C1 segment of cervical spinal cord (tissue), 14 donors: Measurements from ENCODE around the gene HLA-DPA1.
"Not testable (repeated sequence)": the region's sequence is repeated elsewhere in the genome, so short reads cannot be mapped to it uniquely, and the experiment has no call there.

ENCODE experiments used
- DNase-seq, 14 donors: peaks; one replicate each; lab custom pipeline; 2025; lab: John Stamatoyannopoulos, UW

The HLA-DPA1 gene

DNA sequence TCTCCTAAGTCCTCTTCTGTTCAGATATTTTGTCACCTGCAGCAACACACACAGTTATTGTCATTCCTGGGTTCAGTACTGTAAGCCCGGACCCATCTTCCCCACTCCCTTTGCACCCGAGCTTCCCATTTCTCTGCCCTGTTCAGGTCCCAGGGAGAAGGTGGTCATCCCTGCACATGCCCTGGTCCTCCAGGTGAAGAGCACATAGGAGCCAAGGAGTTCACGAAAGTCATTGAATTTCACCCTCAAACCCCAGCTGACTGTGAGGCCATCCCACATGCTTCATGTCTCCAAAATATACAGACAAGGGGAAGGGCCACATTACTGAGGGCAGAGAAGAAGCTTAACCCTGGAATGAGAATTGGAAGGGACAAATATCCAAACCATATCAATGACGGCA lies 8.1 kb downstream of the HLA-DPA1 start:
- no peak for DNase-seq

DNA sequence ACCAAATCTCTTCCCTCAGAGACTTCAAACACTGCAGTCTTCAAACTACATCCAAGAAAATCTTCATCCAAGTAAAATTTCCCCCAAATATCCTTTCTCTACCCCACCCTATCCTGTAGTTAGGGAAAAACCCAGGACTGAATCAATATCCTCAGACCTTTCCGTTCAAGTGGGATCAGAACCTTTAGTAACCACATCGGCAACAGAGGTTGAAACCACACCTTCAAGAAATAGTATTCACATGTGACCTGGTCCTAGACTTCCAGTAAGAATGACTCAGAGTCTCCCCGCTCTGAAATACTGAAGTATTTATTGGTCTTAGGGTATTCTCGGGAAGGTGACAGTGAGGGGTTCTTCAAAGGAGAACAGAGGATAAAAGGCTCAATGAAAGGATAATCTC lies 8.7 kb downstream of the HLA-DPA1 start:
- DNase-seq = no peak

DNA sequence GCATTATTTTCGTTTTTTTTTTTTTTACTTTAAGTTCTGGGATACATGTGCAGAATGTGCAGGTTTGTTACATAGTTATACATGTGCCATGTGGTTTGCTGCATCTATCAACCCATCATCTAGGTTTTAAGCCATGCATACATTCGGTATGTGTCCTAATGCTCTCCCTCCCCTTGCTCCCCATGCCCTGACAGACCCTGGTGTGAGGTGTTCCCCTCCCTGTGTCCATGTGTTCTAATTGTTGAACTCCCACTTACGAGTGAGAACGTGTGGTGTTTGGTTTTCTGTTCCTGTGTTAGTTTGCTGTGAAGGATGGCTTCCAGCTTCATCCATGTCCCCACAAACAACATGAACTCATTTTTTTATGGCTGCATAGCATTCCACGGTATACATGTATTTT lies 10.0 kb downstream of the HLA-DPA1 start:
- DNase-seq = not testable (repeated sequence)

DNA sequence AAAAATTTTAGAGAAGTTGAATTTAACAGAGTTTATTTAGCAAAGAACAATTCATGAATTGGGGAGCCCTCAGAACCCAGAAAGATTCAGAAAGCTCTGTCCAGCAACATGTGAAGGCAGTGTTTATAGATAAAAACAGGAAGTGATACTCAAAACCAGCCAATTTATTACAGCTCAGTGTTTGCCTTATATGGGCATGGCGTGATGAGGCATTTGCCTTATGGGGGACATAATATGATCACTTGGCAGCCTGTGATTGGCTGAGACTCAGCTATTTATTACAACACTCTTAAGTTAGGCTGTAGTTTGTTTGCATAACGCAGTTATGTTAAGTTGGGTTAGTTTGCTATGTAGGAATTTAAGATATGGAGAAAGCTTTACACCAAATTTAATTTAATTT lies 11.5 kb downstream of the HLA-DPA1 start:
- DNase-seq = no peak

DNA sequence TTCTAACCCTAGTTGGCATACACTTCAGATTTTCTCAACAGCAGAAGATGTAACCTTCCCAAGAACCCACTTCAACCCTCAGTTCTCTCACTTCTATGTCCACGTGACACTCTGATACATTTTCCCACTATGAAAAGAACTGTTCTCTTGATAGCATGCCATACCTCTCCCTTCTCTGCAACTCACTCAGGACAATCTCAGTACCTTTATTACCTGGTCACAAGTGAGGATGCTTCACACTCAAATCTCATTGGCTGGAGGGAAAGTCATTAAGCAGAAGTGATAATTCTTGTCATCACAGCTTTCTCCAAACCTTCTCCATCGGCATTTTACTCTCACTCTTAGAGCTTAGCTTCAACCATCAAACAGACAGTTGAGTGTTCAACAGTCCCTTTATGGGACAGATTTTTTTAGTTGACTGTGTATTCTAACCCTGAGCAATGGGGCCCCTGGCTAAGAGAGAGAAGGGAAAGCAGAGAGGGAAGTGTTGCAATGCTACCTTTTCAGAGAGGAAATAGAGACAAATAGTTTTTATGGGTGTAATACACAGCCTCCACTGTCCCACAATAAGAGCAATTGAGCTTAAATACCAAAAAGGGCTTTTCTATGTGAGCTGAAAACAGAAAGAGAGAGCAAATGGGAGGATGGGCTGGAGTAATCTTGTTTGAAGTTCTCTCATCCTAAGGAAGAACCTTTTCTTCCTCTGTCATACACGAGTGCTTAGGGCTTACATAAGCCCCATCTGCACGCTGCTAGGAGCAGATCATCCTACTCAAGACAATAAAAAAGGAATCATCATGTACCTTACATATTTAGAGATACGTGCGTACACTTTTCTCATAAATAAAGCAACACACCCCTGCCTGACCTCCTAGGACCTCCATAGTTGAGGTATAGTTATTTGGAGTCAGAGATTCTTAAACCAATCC lies 16.0 kb downstream of the HLA-DPA1 start:
- no peak for DNase-seq

DNA sequence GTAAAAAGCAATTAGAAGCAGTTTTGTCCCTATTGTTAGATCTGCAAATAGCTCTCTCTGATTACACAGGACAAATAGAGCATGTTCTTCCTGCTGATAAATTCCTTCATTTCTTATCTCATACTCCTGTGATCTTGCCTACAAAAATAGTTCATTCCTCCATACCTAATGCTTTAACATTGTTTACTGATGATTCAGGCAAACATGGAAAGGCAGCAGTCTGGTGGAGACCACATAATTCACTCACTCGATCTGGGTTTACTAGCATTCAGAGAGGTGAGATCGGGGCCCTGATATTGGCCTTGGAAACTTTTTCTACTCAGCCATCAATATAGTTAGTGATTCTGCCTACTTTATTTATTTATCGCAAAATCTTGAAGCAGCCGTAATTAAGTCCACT lies 20.2 kb downstream of the HLA-DPA1 start:
- no peak for DNase-seq

DNA sequence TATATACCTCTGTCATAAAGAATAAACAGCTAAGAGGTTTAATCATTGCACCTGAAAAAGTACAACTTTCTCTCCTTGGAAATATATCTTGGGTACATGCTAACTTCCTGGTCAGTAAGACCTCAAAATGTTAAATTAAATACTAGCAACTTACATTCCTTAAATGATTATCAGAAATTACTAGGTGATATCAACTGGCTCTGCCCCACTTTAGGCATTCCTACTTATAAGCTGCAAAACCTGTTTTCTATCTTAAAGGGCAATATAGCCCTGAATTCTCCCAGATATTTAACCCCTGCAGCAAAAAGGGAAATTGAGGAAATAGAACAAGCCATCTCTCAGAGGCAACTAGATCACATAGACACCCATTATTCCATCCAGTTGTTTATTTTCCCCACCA lies 20.8 kb downstream of the HLA-DPA1 start:
- no peak for DNase-seq

DNA sequence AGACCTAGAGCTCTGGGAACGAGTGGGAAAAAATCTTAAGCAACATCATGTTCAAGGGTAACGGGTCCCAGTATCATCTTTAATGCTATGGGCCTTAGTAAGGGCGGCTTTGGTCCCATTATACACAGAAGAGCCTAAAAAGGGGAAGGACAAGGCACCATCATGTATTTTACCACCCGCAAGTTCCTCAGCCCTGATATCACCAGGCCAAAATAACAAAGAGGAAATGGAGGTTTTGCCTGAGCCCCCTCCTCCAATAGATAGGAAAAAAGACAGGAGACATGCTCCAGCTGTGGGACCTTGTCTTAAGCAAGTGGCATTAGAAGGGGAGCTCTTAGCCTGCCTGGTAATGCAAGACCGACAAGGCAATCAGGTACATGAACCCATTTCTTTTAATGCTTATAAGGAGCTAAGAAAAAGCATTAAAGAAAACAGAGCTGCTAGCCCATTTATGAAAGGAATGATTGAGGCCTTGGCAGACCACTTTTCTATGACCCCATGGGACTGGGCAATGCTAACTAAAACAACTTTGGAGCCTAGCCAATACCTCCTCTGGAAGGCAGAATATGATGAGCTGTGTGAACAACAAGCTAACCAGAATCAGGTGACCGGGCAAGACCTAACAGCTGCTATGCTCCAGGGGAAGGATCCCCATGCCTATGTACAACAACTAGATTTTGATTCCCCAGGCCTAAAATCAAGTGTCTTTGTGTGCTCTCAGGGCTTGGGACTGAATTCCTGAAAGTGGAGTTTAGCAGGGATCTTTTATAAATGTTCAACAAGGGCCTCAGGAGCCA lies 23.2 kb downstream of the HLA-DPA1 start:
- no peak for DNase-seq

DNA sequence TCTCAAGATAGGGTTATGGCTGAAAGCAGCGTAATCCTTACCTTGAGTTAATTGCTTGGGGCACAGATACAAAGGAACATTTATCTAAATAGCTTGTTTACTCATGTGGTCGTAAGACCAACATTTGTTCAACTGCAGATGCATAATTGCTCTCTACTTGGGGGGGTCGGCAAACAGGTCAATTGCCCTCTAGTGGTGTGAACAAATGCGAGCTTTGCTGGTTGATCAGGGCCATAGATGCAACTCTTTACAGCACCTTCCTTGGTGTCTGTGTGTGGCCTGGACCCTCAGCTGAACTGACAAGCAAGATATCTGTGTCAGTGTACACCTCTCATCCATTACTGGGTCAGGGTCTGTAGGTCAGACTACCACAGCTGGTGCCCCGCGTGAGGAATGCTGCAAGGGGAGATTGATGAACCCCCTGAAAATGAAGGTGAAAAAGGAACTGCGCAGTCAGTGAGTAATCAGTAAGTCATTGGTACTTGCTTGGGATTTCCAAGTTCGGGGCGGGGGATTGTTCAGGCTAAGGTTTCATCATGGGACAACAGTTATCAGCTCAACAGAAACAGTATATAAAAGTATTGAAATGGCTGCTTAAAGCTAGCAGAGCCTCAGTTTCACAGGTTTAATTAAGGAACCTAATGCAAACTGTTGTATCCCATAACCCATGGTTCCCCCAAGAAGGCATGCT lies 24.0 kb downstream of the HLA-DPA1 start:
- no peak for DNase-seq

DNA sequence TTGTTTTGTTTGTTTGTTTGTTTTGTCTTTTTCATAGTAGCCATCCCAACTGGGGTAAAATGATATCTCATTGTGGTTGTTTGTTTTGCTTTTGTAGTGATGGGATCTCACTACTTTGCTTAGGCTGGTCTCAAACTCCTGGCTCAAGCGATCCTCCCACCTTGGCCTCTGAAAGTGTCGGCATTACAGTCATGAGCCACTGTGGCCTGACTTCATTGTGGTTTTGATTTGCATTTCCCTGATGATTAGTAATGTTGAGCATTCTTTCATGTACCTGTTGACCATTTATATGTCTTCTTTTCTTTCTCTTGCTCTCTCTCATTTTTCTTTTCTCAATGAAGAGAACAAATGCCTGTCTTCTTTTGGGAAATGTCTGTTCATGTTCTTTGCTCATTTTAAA lies 33.3 kb downstream of the HLA-DPA1 start:
- no peak for DNase-seq

DNA sequence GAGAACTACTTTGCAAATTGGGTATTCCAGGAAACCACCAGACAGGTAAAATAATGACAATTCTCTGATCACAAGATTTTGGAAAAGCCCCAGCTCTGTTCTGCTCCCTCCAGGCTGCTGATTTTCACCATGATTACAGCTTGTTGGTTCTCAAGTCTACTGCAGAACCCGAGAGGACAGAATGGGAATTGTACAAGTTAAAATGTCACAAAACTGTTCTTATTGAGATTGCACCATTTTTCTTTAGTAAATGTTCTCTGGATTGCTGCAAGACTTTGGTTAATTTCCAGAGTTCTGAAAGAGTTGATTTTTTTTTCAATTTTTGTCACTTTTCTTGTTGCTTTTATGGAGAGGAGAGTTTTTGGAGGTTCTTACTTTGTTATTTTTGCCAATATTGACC lies 36.9 kb downstream of the HLA-DPA1 start:
- DNase-seq = no peak

DNA sequence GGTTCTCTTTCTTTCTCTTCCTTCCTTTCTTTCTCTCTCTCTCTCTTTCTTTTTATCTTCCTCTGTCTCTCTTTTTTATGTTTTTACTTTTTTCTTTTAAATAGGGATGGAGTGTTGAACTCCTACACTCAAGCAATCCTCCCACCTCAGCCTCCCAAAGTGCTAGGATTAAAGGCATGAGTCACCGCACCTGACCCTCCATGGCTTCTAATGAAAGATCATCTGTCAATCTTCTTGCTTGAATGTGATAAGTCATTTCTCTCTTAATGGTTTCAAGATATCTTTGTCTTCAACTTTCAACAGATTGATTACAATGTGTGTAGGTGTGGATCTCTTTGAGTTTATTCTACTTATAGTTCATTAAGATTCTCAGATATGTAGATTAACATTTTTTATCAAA lies 38.9 kb downstream of the HLA-DPA1 start:
- DNase-seq = no peak

DNA sequence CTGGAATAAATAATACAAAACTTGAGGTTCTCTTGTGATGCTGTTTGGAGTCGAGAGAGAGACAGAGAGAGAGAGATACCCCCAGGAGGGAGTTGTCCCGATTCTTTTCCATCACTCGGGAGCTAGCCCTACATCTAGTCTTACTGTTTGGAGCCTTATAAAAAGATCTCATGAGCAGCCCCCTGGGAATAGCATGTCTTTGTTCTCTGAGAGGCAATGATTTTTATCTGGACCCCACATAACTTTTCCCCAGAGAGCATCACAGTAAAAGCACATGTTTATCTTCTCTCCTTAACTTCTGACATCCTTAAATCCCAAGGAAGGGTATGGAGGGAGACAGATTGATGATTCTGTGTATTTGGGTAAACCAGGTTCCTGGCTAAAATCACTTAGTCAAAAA lies 43.2 kb downstream of the HLA-DPA1 start:
- DNase-seq = no peak

DNA sequence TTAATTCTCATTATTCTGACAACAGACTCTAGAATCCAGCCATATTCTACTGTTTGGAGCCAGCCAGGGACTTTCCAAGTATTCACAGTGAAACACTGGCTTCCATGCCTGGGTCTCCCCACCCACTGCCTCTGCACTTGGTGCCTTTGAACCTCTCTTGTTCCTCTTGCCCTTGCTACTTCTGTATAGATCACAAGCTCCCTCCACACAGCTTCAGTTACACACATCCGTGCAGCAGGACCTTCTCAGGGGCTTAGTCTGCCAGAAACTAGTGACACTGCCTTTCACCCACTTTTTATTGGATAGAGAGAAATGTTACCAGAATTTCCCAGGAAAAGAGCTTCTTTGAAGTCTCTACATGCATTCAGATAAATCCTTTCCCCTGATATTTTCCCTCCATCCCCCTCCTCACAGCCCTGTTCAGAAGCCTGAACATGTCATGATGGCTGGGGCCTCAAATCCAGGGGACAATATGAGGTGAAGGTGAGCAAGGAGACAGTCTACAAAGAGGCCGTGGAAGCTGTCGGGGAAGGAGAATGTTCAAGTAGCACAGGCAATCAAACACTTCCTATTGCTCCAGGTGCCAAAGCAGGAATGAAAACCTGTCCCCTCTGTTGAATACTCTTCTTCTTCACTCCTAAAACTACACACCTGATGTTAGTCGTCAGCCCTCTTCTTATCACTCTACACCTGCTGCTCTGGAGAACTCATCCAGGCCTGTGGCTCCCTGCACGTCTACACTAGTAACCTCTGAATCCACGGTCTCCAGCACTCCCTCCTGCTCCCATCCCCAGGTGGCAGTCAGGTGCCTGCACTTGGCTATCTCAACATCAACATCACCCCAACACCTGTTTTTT lies 43.9 kb downstream of the HLA-DPA1 start:
- DNase-seq = peak in 3 of 14 donors; percentile 18 to 39 (median 29)

DNA sequence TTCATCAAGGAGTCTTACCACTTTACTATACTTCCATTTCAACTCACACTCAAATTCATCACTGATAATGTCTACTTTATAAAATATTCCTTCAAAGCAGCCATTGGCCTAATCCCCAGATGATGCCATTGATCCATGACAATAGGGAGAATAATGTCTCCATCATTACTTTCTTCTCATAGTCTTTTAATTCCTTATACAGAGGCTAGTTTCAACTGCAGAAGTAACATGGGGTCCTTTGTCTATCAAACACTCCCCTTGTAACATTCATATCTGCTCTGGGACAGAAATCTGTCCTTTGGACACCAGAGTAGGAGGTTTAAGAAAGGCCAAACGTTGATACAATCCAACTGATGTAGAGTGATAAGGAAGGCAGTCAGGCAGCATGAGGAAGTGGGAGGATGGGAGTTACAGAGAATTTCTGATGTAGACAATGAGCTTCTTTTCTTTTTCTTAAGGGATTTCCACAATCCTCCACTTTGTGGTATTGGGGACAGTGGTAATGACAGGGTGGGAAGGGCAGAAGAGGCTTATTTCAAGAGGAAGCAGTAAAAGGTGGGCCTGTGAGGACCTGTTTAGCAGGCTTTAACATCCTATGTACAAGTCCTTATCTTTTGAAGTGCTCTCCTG lies 45.1 kb downstream of the HLA-DPA1 start:
- DNase-seq = no peak

DNA sequence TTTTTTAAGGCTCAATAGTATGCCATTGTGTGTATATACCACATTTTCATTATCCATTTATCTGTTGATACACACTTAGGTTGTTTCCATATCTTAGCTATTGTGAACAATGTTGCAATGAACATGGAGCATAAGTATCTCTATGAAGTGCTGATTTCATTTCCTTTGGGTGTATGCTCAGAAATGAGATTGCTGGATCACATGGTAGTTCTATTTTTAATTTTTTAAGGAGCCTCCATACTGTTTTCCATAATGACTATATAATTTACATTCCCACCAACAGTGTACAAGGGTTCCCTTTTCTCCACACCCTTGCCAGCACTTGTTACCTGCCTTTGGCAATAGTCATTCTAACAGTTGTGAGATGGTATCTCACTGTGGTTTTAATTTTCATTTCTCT lies 48.9 kb downstream of the HLA-DPA1 start:
- DNase-seq = no peak

DNA sequence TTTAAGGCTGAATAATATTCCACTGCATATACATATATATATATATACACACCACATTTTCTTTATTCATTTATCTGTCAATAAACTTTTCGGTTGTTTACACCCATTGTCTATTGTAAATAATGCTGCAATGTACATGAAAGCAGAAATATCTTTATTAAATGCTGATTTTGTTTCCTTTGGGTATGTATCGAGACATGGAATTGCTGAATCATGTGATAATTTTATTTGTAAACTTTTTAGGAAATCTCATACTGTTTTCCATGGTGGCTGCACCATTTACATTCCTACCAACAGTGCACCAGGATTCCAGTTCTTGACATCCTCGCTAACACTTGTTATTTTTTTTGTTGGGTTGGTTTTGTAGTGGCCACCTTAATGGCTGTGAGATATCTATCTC lies 49.9 kb downstream of the HLA-DPA1 start:
- no peak for DNase-seq

DNA sequence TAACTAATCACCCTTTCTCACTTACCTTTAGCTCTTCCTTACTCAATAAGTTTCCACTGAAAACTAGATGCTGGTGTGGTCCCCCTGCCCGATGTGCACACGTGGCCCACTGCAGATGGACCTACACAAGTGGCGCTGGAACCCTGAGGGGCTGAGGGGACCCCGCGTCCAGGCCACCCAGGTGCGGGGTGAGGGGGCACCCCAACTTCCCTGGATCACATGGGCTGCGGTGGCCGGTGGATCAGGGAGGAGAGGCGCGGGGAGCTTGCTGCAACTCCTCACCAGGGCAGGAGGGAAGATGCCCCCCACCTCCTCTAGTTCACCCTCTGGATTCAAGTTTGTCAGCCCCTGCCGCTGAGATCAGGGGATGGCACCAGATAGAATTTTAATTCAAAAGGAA lies 51.5 kb downstream of the HLA-DPA1 start:
- DNase-seq = no peak

DNA sequence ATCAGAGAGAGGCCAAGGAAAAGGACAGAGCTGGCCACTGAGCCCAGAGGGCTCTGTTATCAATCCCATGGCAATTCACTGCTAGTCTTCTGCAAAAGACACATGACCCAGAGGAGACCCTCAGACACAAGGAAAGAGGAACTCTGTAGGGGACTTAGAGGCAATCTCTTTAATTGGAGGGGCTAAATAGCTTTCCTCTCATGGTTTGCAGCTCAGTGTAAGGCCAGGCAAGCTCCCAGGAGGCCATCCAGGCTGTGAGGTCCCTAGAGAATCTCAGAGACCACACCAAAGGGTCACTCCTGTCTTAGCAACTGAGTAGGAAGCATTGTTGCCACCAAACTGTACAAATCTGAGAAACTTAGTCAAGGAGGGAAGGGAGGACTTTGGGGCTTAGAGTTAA lies 54.1 kb downstream of the HLA-DPA1 start:
- no peak for DNase-seq

DNA sequence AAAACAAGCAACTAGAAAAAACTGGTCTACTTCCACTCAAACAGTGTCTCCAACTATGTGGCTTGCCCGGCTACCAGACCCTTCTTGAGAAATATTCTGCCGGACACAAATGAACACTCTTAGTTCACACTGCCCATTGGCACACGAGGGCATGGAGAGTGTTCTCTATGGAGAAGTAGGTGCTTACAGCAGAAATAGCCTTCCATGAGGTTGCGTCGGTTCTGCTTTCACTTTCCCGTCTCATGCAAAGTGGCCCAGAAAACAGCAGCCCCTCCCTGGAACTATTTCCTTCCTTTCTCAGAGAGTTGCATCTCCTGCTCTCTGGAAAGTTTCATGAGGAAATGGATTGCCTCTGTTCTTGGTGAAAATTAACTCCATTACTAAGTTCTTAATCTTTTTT lies 54.5 kb downstream of the HLA-DPA1 start:
- DNase-seq = peak in 7 of 14 donors; percentile 30 to 72 (median 49)

DNA sequence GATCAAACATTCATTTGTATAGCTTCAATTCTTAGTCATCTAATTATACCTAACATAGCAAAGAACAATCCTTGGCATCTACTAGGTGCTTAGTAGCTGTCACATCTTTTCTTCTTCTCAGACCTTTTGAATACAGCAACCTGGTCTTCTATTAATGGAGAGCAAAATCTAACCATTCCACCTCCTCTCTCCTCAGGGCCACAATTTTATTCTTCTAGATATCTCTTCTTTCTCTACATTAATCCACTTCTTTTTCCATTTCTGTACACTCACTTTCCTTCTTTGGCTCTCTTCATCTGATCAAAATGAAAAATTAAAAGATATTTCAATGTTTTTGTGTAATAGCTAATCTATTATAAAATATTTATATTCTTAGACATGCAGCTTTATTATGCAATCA lies 55.0 kb downstream of the HLA-DPA1 start:
- DNase-seq = no peak
